Tongue (tissue), 2 donors: ENCODE measurements around the gene FAM177A1. TPM values are rescaled to one million over a fixed set of nuclear protein-coding genes. Genes with fewer than 3 reads are reported as not detected.
A peak's percentile ranks its signal among the peaks of the same experiment; 100 is the strongest.
"Not testable (repeated sequence)": the region's sequence is repeated elsewhere in the genome, so short reads cannot be mapped to it uniquely, and the experiment has no call there.

Experiments
- DNase-seq: peaks from one replicate; pipeline ENCODE4 v3.0.0-alpha.2; 2015
- total RNA-seq: library from RNA; depleted of rRNA; stranded (reverse); fragments of >200 nt; gene quantifications from one replicate; pipeline ENCODE4 v1.2.3, GENCODE V29; 2014

Gene FAM177A1
- total RNA-seq: 22.3 TPM

- DNase-seq: peak; percentile 98
Measured at GRCh38 chr14:35046048-35046750, at the start of gene FAM177A1. FAM177A1 (plus strand) TSS chr14:35046272; CDS start chr14:35046464, 192 bp downstream.

GRCh38 chr14:34997762-34998161 is 48.3 kb upstream of the FAM177A1 start:
- peak; percentile 58 for DNase-seq

- no peak for DNase-seq
Measured at GRCh38 chr14:34999500-34999899, 46.6 kb upstream of the FAM177A1 start.

- no peak for DNase-seq
Measured at GRCh38 chr14:35001621-35002020, 44.5 kb upstream of the FAM177A1 start.

GRCh38 chr14:35004839-35005238 is 41.2 kb upstream of the FAM177A1 start:
- no peak for DNase-seq

- no peak for DNase-seq
Measured at GRCh38 chr14:35016568-35016967, 29.5 kb upstream of the FAM177A1 start.

GRCh38 chr14:35020713-35021112 is 25.4 kb upstream of the FAM177A1 start:
- no peak for DNase-seq

GRCh38 chr14:35028435-35028834 is 17.6 kb upstream of the FAM177A1 start:
- no peak for DNase-seq

- DNase-seq: no peak
Measured at GRCh38 chr14:35032562-35032961, 13.5 kb upstream of the FAM177A1 start.

- DNase-seq: no peak
Measured at GRCh38 chr14:35034440-35034833, 11.6 kb upstream of the FAM177A1 start.

- not testable (repeated sequence) for DNase-seq
Measured at GRCh38 chr14:35034944-35035554, 11.0 kb upstream of the FAM177A1 start.

GRCh38 chr14:35038312-35038711 is 7.8 kb upstream of the FAM177A1 start:
- not testable (repeated sequence) for DNase-seq

GRCh38 chr14:35042632-35043031 is 3.4 kb upstream of the FAM177A1 start:
- DNase-seq: no peak

GRCh38 chr14:35043046-35043445 is 3.0 kb upstream of the FAM177A1 start:
- DNase-seq: no peak

GRCh38 chr14:35044939-35045797 is 904 bp upstream of the FAM177A1 start:
- DNase-seq: peak; percentile 5

GRCh38 chr14:35045798-35046047 is 349 bp upstream of the FAM177A1 start:
- DNase-seq: no peak

- DNase-seq: no peak
Measured at GRCh38 chr14:35046751-35047536, 872 bp downstream of the FAM177A1 start.

GRCh38 chr14:35047976-35048513 is 2.0 kb downstream of the FAM177A1 start:
- DNase-seq: no peak

- DNase-seq: no peak
Measured at GRCh38 chr14:35050652-35051051, 4.6 kb downstream of the FAM177A1 start.

GRCh38 chr14:35051796-35052195 is 5.7 kb downstream of the FAM177A1 start:
- no peak for DNase-seq

- DNase-seq: no peak
Measured at GRCh38 chr14:35052637-35053036, 6.6 kb downstream of the FAM177A1 start.

GRCh38 chr14:35061113-35061791 is 15.2 kb downstream of the FAM177A1 start:
- DNase-seq: not testable (repeated sequence)
